ENCODE measurements around the gene THNSL1.

The THNSL1 gene

GRCh38 chr10:25061125-25061524, 44.7 kb downstream of the THNSL1 start:
- no peak for DNase-seq

GRCh38 chr10:25061711-25062449, 45.5 kb downstream of the THNSL1 start:
- DNase-seq = peak; percentile 37

- no peak for DNase-seq
These were observed 46.7 kb downstream of the THNSL1 start for GRCh38 chr10:25063157-25063556.

GRCh38 chr10:25063644-25064043, 47.2 kb downstream of the THNSL1 start:
- DNase-seq = no peak

DNA sequence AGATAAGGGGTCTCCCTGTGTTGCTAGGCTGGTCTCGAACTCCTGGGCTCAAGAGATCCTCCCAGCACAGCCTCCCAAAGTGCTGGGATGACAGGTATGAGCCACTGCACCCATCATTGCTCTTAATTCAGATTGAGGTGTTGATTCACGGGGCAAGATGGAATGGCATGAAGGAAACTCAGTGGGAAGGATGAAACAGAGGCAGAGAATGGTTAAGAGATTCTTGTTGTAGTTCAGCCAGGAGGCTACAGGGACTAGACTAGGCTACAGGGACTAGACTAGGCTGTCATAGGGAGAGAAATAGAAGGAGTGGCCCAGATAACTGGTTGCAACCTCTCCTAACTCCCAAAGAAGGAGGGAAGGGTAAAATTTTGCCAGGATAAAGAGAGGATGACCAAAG, 48.0 kb downstream of the THNSL1 start:
- DNase-seq = no peak

- no peak for DNase-seq
These were observed 49.5 kb downstream of the THNSL1 start for GRCh38 chr10:25065761-25066476.

DNA sequence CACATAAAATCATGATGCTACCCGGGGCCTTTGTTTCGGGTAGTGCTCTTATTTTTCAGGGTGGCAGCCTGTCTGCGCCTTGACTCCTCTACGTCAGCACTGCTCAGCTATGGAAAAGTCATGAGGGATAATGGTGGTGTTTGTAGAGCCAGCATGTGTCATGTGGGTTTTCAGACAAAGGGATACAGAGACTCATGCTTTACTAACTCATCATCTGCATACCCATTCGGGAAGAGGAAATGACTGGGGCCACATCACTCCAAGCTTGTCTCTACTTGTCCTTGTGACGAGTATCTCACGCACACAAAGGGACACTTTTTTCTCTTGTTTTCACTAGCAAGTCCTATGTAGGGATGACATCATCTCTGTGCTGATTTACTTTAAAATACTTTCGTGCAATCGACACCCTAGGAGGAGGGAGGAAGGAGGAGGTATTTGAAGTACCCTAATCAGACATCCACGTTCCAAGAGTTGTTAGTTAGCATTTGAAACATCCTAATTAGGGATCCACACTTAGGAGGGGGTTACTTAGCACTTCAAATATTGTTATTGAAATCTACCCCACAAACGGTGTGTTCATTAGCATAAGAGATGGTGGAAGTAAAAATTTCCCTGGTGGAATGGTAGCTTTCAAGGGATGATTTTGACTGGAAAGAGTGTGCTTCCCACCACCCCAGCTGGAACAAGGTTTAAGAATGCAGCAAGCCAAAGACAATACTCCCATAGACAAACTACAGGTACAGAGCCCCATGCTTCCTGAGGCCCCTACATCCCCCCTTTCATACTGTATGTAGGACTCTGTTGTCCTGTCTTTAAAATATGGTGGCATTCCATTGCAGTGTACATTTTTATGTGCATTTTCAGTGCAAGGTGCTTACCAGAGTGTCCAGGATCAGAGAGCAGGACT, 52.0 kb downstream of the THNSL1 start:
- DNase-seq = peak; percentile 61

- no peak for DNase-seq
These were observed 54.8 kb downstream of the THNSL1 start for GRCh38 chr10:25071227-25071626.

GRCh38 chr10:25072786-25073185, 56.4 kb downstream of the THNSL1 start:
- DNase-seq = no peak

DNA sequence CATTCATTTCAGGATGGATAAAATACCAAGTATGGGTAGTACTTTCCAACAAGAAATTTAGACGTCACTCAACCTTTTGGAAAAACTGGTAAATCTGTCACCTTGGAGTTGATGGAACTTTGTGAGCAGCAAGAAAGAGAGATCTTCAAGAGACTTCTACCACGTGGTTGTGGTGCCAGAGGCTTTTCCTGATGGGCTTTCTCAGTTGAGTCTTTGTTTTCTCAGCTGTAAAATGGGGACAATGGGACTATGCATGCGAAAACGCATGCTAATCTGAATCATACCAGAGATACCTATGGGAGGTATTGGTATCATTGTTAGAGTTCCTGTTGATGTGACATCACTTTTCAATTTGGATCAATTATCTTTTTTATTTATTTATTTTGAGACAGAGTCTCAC, 59.4 kb downstream of the THNSL1 start:
- no peak for DNase-seq

All from fibroblast of skin of abdomen (primary cell).